ENCODE measurements around the gene PCDHB11.
"Not testable (repeated sequence)": the region's sequence is repeated elsewhere in the genome, so short reads cannot be mapped to it uniquely, and the experiment has no call there.

Gene PCDHB11

DNA sequence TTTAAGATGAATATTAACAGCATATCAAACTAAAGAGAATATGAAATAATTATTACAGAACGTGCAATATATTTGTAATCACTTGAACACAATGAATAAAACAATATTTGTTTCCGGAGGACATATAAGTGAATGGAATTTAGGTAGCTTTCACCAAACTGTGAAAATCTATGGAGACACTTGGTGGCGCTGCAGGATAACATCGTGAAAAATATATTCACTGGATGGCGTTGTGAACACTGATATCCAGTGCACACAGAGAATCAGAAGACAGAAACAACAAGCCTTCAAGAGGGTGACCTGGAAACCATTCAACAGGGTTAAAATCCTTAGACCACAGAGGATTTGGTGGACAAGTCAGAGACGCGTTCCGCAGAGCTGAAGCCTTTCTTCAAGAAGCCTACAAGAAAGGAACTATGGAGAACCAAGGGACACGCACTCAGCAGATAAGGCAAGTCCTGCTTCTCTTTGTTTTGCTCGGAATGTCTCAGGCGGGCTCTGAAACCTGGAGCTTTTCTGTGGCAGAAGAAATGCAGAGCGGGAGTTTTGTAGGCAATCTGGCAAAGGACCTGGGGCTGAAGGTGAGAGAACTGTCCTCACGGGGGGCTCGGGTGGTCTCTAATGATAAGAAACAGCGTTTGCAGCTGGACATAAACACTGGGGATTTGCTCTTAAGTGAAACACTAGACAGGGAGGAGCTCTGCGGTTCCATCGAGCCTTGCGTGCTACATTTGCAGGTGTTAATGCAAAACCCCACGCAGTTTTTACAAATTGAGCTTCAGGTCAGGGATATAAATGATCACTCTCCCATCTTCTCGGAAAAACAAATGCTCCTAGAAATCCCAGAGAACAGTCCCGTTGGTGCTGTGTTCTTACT is at the start of gene PCDHB11:
PCDHB11 (plus strand) TSS at position 269 of the 877 bp plus-strand sequence; CDS start at position 417, 148 bp downstream.
- no peak within 1 kb of the TSS for H3K4me3 Mint-ChIP-seq
- peaks cover 10% of the 10 kb centered on the region for H3K36me3 Mint-ChIP-seq
- H3K27ac Mint-ChIP-seq, result no peak within 1 kb of the TSS
- H3K27me3 Mint-ChIP-seq, result peaks cover 32% of the 10 kb centered on the region
- H3K9me3 Mint-ChIP-seq (ENCODE audit: low read depth), result peaks cover 31% of the 10 kb centered on the region
- no peaks in the 10 kb centered on the region for H3K4me1 Mint-ChIP-seq (ENCODE audit: low read depth)

DNA sequence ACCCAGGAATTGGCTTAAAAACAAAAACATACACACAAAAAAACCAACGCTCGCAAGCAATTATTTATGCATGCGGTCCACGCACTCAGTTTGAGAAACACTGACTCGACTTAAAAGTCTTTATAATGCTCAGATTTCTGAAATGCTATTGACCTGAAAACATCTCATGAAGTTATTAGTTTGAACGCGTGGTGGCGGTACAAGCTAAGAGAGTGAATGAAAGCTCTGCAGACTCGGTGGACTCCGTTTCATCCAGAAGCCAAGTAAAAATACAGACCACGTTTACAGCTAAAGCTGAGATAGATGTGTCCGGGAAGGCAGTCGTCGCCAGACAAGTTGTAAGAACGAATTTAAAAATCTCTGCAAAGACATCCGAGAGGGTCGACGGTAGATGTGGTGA is 49.6 kb upstream of the PCDHB11 start, which contains the start of gene PCDHB6:
PCDHB6 (plus strand) TSS at position 246 of the 400 bp plus-strand sequence. CDS start 201 bp downstream, outside the sequence.
- no peak within 1 kb of the TSS for H3K4me3 Mint-ChIP-seq
- peak within 1 kb of the TSS; percentile 2 for H3K27ac Mint-ChIP-seq
- H3K4me1 Mint-ChIP-seq (ENCODE audit: low read depth), result peaks cover 4% of the 10 kb centered on the region
- peaks cover 12% of the 10 kb centered on the region for H3K36me3 Mint-ChIP-seq
- H3K9me3 Mint-ChIP-seq (ENCODE audit: low read depth), result peaks cover 13% of the 10 kb centered on the region
- peaks cover 38% of the 10 kb centered on the region for H3K27me3 Mint-ChIP-seq

DNA sequence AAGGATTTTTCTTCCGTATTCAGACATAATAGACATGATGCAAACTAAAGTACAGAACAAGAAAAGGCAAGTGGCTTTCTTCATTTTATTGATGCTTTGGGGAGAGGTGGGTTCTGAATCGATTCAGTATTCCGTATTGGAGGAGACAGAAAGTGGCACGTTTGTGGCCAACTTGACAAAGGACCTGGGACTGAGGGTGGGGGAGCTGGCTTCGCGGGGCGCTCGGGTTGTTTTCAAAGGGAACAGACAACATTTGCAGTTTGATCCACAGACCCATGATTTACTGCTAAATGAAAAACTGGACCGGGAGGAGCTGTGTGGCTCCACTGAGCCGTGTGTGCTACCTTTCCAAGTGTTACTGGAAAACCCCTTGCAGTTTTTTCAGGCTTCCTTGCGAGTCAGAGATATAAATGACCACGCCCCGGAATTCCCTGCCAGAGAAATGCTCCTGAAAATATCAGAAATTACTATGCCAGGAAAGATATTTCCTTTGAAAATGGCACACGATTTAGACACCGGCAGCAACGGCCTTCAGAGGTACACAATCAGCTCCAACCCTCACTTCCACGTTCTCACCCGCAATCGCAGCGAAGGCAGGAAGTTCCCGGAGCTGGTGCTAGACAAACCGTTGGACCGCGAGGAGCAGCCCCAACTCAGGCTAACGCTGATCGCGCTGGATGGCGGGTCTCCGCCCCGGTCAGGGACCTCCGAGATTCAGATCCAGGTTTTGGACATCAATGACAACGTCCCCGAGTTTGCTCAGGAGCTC is 49.0 kb upstream of the PCDHB11 start:
- peaks cover 4% of the 10 kb centered on the region for H3K4me1 Mint-ChIP-seq (ENCODE audit: low read depth)
- peaks cover 12% of the 10 kb centered on the region for H3K36me3 Mint-ChIP-seq
- peaks cover 13% of the 10 kb centered on the region for H3K9me3 Mint-ChIP-seq (ENCODE audit: low read depth)
- H3K27ac Mint-ChIP-seq, result no peak overlapping the region
- H3K27me3 Mint-ChIP-seq, result peaks cover 34% of the 10 kb centered on the region
- no peak overlapping the region for H3K4me3 Mint-ChIP-seq

DNA sequence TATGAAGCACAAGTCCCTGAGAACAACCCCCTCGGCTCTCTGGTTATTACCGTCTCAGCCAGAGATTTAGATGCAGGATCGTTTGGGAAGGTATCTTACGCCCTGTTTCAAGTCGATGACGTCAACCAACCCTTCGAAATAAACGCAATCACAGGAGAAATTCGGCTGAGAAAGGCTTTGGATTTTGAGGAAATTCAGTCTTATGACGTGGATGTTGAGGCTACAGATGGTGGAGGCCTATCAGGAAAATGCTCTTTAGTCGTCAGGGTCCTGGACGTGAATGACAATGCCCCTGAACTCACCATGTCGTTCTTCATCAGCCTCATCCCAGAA is 48.5 kb upstream of the PCDHB11 start:
- Mint-ChIP-seq H3K36me3 (peaks cover 12% of the 10 kb centered on the region), H3K9me3 (ENCODE audit: low read depth) (peaks cover 13% of the 10 kb centered on the region), H3K27ac (no peak overlapping the region), H3K4me1 (ENCODE audit: low read depth) (peaks cover 4% of the 10 kb centered on the region), H3K27me3 (peaks cover 37% of the 10 kb centered on the region), H3K4me3 (no peak overlapping the region)

DNA sequence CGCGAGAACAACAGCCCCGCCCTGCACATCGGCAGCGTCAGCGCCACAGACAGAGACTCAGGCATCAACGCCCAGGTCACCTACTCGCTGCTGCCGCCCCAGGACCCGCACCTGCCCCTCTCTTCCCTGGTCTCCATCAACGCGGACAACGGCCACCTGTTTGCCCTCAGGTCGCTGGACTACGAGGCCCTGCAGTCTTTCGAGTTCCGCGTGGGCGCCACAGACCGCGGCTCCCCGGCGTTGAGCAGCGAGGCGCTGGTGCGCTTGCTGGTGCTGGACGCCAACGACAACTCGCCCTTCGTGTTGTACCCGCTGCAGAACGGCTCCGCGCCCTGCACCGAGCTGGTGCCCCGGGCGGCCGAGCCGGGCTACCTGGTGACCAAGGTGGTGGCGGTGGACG is 47.8 kb upstream of the PCDHB11 start:
- Mint-ChIP-seq H3K36me3 (peaks cover 15% of the 10 kb centered on the region), H3K27me3 (peaks cover 44% of the 10 kb centered on the region), H3K9me3 (ENCODE audit: low read depth) (peaks cover 15% of the 10 kb centered on the region)
- not testable (repeated sequence) for H3K4me3 Mint-ChIP-seq; H3K27ac Mint-ChIP-seq; H3K4me1 Mint-ChIP-seq (ENCODE audit: low read depth)

DNA sequence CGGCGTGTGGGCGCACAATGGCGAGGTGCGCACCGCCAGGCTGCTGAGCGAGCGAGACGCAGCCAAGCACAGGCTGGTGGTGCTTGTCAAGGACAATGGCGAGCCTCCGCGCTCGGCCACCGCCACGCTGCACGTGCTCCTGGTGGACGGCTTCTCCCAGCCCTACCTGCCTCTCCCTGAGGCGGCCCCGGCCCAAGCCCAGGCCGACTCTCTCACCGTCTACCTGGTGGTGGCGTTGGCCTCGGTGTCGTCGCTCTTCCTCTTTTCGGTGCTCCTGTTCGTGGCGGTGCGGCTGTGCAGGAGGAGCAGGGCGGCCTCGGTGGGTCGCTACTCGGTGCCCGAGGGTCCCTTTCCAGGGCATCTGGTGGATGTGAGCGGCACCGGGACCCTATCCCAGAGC is 47.3 kb upstream of the PCDHB11 start:
- Mint-ChIP-seq H3K9me3 (ENCODE audit: low read depth) (peaks cover 16% of the 10 kb centered on the region), H3K36me3 (peaks cover 16% of the 10 kb centered on the region), H3K27me3 (peaks cover 47% of the 10 kb centered on the region)
- not testable (repeated sequence) for H3K27ac Mint-ChIP-seq; H3K4me1 Mint-ChIP-seq (ENCODE audit: low read depth); H3K4me3 Mint-ChIP-seq

DNA sequence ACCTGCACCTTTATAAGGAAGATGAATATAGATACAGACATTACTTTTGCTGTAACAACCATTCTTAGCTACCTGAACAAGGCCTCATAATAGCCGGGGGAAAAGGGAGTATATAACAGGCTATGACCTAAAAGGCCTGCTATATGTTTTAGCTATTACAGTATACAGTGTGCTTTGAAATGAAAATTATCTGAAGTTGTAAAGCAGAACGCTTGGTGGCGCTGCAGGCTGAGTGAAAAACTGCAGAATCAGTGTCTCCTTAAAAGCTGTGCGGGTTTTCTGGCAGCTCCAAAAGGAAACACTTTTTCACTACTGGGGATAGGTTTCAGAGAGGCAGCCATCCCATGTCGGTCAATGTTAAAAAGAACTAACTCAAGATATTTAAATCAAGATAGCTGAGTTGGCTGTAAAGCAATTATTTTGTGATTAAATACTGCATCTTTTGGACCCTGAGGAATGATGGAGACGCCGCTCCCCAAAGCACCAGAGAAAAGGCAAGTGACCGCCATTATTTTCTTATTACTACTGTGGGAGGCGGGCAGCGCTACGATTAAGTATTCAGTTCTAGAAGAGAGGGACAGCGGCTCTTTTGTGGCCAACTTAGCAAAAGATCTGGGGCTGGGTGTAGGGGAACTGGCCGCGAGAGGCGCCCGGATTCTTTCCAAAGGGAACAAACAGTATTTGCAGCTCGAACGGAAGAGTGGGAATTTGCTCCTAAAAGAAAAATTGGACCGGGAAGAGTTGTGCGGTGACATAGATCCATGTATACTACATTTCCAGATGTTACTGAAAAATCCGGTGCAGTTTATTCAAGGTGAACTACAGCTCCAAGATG is 43.7 kb upstream of the PCDHB11 start:
- H3K36me3 Mint-ChIP-seq, result peaks cover 13% of the 10 kb centered on the region
- peaks cover 42% of the 10 kb centered on the region for H3K27me3 Mint-ChIP-seq
- H3K4me1 Mint-ChIP-seq (ENCODE audit: low read depth), result no peaks in the 10 kb centered on the region
- H3K9me3 Mint-ChIP-seq (ENCODE audit: low read depth), result peaks cover 11% of the 10 kb centered on the region
- H3K27ac Mint-ChIP-seq, result no peak overlapping the region
- H3K4me3 Mint-ChIP-seq, result no peak overlapping the region

DNA sequence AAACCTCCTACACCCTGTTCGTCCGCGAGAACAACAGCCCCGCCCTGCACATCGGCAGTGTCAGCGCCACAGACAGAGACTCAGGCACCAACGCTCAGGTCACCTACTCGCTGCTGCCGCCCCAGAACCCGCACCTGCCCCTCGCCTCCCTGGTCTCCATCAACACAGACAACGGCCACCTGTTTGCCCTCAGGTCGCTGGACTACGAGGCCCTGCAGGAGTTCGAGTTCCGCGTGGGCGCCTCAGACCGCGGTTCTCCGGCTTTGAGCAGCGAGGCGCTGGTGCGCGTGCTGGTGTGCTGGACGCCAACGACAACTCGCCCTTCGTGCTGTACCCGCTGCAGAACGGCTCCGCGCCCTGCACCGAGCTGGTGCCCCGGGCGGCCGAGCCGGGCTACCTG is 42.1 kb upstream of the PCDHB11 start:
- not testable (repeated sequence) for H3K4me3 Mint-ChIP-seq; H3K27ac Mint-ChIP-seq; H3K4me1 Mint-ChIP-seq (ENCODE audit: low read depth)
- Mint-ChIP-seq H3K27me3 (peaks cover 34% of the 10 kb centered on the region), H3K36me3 (peaks cover 13% of the 10 kb centered on the region), H3K9me3 (ENCODE audit: low read depth) (peaks cover 11% of the 10 kb centered on the region)

DNA sequence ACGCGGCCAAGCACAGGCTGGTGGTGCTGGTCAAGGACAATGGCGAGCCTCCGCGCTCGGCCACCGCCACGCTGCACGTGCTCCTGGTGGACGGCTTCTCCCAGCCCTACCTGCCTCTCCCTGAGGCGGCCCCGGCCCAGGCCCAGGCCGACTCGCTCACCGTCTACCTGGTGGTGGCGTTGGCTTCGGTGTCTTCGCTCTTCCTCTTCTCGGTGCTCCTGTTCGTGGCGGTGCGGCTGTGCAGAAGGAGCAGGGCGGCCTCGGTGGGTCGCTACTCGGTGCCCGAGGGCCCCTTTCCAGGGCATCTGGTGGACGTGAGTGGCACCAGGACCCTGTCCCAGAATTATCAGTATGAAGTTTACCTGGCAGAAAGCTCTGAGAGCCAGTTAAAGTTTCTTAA is 41.5 kb upstream of the PCDHB11 start:
- H3K9me3 Mint-ChIP-seq (ENCODE audit: low read depth); H3K4me3 Mint-ChIP-seq; H3K4me1 Mint-ChIP-seq (ENCODE audit: low read depth); H3K27ac Mint-ChIP-seq: not testable (repeated sequence)
- peaks cover 29% of the 10 kb centered on the region for H3K27me3 Mint-ChIP-seq
- peaks cover 13% of the 10 kb centered on the region for H3K36me3 Mint-ChIP-seq

DNA sequence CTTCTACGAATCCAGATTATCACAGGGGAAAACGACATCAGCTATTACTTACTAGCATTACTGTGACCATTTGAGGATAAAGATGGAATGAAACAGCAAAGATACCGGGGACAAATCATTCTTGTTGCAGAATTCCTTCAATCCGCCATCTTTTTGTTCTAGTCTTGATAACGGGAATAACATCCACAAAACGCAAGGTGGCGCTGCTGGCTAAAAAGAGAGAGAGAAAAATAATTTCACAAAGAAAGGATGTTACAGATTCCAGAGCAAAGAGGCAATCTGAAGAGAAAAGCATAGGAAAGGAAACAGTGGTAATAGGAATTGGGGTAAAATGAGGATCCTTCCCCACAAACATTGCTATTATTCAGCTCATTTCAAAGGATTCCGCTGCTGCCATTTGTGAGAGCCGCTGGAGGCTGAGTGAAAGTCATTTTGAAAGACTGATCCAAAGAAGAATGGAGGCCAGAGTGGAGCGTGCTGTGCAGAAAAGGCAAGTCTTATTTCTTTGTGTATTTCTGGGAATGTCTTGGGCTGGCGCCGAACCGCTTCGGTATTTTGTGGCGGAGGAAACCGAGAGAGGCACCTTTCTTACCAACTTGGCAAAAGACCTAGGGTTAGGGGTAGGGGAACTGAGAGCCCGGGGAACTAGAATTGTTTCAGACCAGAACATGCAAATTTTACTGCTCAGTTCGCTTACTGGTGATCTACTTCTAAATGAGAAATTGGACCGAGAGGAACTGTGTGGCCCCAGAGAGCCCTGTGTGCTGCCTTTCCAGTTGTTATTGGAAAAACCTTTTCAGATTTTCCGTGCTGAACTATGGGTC is 26.8 kb upstream of the PCDHB11 start, which contains the start of gene PCDHB7:
PCDHB7 (plus strand) TSS at position 264 of the 824 bp plus-strand sequence; CDS start at position 456, 192 bp downstream.
- no peak within 1 kb of the TSS for H3K27ac Mint-ChIP-seq
- H3K27me3 Mint-ChIP-seq, result peaks cover 35% of the 10 kb centered on the region
- no peak within 1 kb of the TSS for H3K4me3 Mint-ChIP-seq
- H3K4me1 Mint-ChIP-seq (ENCODE audit: low read depth), result no peaks in the 10 kb centered on the region
- peaks cover 5% of the 10 kb centered on the region for H3K9me3 Mint-ChIP-seq (ENCODE audit: low read depth)
- peaks cover 6% of the 10 kb centered on the region for H3K36me3 Mint-ChIP-seq

DNA sequence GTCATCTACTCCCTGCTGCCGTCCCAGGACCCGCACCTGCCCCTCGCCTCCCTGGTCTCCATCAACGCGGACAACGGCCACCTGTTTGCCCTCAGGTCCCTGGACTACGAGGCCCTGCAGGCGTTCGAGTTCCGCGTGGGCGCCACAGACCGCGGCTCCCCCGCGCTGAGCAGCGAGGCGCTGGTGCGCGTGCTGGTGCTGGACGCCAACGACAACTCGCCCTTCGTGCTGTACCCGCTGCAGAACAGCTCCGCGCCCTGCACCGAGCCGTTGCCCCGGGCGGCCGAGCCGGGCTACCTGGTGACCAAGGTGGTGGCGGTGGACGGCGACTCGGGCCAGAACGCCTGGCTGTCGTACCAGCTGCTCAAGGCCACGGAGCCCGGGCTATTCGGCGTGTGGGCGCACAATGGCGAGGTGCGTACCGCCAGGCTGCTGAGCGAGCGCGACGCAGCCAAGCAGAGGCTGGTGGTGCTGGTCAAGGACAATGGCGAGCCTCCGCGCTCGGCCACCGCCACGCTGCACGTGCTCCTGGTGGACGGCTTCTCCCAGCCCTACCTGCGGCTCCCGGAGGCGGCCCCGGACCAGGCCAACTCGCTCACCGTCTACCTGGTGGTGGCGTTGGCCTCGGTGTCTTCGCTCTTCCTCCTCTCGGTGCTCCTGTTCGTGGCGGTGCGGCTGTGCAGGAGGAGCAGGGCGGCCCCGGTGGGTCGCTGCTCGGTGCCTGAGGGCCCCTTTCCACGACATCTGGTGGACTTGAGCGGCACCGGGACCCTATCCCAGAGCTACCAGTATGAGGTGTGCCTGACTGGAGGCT is 24.9 kb upstream of the PCDHB11 start:
- not testable (repeated sequence) for H3K36me3 Mint-ChIP-seq; H3K9me3 Mint-ChIP-seq (ENCODE audit: low read depth); H3K27ac Mint-ChIP-seq; H3K4me1 Mint-ChIP-seq (ENCODE audit: low read depth); H3K4me3 Mint-ChIP-seq
- H3K27me3 Mint-ChIP-seq, result peaks cover 23% of the 10 kb centered on the region

DNA sequence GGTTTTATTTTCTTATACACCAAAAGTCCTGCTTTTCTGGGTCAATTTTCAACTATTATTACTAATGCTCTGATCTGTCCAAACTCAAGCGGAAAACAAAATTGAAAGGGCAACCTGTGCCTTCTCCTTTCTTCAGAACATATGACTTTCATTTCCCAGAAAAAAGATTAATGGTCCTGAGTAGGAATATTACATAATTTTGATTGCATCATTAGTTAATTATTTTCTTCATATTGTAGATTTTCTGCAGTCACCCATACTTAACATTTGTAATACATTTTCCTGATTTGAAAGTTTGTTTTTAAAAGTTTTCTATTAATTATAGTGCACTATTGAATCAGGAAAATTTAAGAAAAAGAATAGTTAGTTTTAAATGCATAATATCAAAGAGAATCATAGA is 23.5 kb upstream of the PCDHB11 start:
- no peak overlapping the region for H3K4me3 Mint-ChIP-seq
- no peak overlapping the region for H3K27ac Mint-ChIP-seq
- no peaks in the 10 kb centered on the region for H3K9me3 Mint-ChIP-seq (ENCODE audit: low read depth)
- H3K36me3 Mint-ChIP-seq, result peaks cover 5% of the 10 kb centered on the region
- peaks cover 18% of the 10 kb centered on the region for H3K27me3 Mint-ChIP-seq
- H3K4me1 Mint-ChIP-seq (ENCODE audit: low read depth), result no peaks in the 10 kb centered on the region

DNA sequence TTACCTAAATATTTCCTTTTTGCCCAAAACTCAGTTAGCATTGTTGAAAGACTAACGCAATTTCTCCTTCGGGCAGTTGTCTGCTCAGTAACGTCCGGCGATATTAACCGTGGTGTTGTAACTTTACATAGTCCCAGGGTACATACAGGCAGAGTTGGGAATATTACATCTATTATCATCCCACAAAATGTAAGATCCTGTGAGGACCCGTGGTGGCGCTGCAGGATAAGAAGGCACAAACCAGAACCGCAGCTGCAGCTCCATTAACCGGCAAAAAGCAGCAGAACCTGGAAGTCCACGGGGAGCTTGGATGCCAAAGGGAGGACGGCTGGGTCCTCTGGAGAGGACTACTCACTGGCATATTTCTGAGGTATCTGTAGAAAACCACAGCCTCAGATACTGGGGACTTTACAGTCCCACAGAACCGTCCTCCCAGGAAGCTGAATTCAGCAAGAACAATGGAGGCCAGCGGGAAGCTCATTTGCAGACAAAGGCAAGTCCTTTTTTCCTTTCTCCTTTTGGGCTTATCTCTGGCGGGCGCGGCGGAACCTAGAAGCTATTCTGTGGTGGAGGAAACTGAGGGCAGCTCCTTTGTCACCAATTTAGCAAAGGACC is 21.7 kb upstream of the PCDHB11 start, which contains the start of gene PCDHB8:
PCDHB8 (plus strand) TSS at position 214 of the 615 bp plus-strand sequence; CDS start at position 459, 245 bp downstream.
- H3K27ac Mint-ChIP-seq; H3K9me3 Mint-ChIP-seq (ENCODE audit: low read depth); H3K36me3 Mint-ChIP-seq; H3K4me3 Mint-ChIP-seq; H3K4me1 Mint-ChIP-seq (ENCODE audit: low read depth): not testable (repeated sequence)
- H3K27me3 Mint-ChIP-seq, result peaks cover 22% of the 10 kb centered on the region

Measured in activated naive CD8-positive, alpha-beta T cell (primary cell).